GM12875 (cell line): ENCODE data around the gene DMRT3.
A peak's percentile ranks its signal among the peaks of the same experiment; 100 is the strongest.

ENCODE experiments used
- H3K4me3 ChIP-seq: one replicate; pipeline ENCODE4 v1.5.1; 2011; ENCODE audit warnings: low read depth, low read length, control low read depth
- CTCF ChIP-seq: IDR thresholded peaks from 2 replicates; pipeline ENCODE4 v1.5.1; 2011; ENCODE audit warnings: low read depth, mild to moderate bottlenecking, control low read depth, inconsistent platforms, low read length, moderate library complexity, borderline replicate concordance; ENCODE audit not compliant: insufficient read depth

Gene DMRT3

GRCh38 chr9:970151-970996, 6.1 kb upstream of the DMRT3 start:
- no peak for TF ChIP-seq CTCF
- no peak overlapping the region for H3K4me3 ChIP-seq

GRCh38 chr9:971901-972500, 4.5 kb upstream of the DMRT3 start:
- no peak for TF ChIP-seq CTCF
- H3K4me3 ChIP-seq: peak overlapping the region; percentile 26

DNA sequence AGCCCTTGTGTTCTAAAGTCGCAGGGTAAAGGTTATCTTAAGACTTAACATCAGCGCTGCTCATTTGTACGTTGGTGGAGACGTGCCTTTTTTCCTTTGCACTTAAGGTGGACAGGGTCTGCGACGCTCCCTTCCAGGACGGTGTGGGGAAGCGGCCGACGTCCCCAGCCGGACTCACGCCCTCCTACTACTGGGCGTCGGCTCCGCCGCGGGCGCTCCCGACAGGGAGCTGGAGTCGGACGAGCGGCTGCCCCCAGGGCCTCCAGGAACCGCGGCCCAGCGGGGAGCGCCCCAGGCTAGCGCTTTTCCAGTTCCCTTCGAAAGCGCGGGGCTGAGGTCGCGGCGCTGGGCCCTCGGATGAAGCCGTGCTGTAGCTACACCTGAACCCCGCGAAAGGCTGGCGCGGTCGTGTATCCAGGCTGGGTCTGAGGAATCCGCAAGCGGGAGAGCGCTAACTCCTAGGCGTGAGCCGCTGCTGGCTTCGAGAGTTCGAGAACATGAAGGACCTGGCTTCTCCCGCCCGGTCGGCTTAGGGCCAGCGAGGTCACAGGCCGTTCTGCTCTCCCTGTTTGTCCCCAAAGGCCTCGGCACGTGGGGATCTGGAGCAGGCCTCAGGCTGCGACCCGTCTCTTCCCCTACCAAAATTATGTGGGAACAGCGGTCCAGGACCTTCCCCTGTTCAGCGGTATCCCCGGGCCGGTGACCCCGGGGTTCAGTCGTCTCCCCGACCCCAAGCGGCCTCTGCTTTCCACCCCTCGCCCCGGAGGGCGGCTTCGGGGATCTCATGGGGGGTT, 3.8 kb upstream of the DMRT3 start:
- no peak for TF ChIP-seq CTCF
- H3K4me3 ChIP-seq: no peak overlapping the region

DNA sequence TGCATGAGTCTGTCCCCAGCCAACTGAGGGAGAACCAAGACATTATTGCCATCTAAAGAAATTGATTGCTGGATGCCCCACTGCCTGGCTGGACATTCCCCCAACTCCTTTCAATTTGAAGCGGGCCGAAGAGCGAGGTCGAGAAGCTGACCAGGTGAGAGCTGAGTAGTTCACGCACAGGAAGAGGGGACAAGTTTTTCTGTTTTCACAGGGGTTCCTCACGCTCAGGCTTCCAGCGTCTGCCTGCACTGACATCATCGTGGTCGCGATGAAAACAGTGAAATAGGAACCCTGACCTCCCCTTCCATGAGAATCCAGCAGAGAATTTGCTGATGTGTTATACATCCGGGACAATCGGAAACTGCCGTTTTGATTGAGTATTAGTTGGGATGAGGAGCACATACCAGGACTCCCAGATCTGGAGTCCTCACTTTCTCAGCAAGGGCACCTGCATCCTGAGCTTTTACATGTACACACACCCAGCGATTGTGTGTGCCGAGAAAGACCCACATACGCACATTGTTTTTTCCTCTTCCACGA, 3.1 kb upstream of the DMRT3 start:
- no peak overlapping the region for H3K4me3 ChIP-seq

DNA sequence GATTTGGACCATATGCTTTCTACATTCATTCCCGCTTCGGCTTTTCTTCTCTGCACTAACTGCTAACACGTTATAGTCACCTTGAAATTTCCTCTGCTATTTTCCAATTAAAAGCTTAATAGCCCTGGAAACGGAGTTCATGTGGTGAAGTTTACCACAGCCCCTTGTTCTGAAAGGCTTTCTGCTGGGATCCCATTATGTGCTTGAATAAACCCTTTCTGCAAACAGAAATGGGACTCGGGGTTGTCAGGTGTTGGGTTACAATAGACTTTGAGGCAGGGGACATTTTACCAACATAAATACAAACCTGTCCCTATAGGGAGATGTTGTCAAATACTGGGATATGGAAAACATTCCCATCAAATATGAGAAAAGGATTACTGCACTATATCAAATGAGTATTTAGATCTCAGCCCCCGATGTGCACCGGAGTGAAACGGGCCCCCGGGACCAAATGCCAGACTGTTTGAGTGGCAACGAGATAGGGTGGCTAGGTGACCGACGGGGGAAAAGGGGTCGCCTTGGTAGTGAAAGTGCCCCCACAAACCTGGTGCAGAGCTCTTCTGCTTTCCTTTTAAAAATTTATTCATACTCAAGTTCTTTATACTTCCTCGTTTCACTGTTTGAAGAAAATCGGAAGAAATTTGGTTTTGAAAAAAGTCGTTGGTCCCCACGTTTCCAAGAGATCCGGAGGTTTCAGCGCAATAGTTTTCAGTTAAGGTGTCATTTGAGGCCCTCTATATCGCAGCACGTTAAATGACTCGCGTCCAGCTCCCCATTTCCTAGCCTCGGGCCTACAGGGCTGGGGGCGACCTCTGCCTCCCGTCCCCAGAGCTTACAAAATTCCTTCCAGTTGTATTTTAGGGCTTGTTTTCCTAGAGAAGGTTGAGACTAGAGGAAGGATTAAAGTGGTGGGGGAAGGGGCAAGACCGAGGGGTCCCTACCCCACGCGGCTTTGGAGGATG, 2.1 kb upstream of the DMRT3 start:
- H3K4me3 ChIP-seq: no peak overlapping the region
- no peak for TF ChIP-seq CTCF

More for the DNA sequence above, 3.1 kb upstream of the DMRT3 start:
- TF ChIP-seq CTCF: no peak
